GM18868 (cell line): ENCODE measurements around the gene ISG20L2.

Experiments
- ATAC-seq: cut with Tn5 transposase; IDR thresholded peaks from one replicate; pipeline ENCODE4 v1.9.1; 2021; ENCODE audit warnings: mild to moderate bottlenecking, moderate library complexity; ENCODE audit not compliant: unreplicated experiment

The ISG20L2 gene

GRCh38 chr1:156708218-156708661 lies 20.3 kb downstream of the ISG20L2 start:
- no peak for ATAC-seq

- ATAC-seq = no peak
Measured at GRCh38 chr1:156707417-156708217, 20.9 kb downstream of the ISG20L2 start.

- ATAC-seq = no peak
Measured at GRCh38 chr1:156706657-156707416, 21.7 kb downstream of the ISG20L2 start.

- ATAC-seq = no peak
Measured at GRCh38 chr1:156705918-156706656, 22.5 kb downstream of the ISG20L2 start.

DNA sequence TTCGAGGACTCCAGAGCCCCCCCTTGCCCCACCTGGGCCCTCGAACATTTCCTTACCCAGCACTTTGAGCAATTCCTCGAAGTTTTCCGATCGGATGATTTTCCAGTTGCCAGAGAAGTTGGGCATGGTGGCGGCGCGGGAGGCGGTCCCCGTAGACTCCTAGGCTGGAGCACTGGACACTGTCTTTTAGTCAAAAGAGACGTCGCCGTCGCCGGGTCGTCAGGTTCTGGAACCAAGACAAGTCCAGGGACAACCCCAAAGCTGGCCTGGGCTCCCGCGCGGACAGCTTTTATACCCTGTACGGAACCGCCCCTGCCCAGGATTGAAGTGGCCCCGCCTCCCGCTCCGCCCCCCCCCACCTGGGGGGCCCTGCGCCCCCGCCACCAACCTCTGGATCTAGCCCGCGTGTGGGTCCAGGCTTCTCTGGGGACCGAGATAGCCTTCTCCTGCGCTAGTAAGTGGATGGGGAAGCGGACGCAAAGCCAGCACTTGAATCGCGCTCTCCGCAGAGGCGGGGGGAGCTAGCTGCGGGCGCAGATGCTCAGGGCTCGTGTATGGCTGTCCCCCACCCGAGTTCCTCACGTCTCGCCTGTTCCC lies 23.1 kb downstream of the ISG20L2 start, which contains the start of gene CRABP2:
Gene CRABP2, minus strand, starts transcription at position 263 of the 597 bp plus-strand sequence. Its CDS starts 137 bp downstream, at position 126.
- no peak for ATAC-seq

- ATAC-seq = no peak
Measured at GRCh38 chr1:156704930-156705320, 23.6 kb downstream of the ISG20L2 start.

- ATAC-seq = no peak
Measured at GRCh38 chr1:156704166-156704711, 24.3 kb downstream of the ISG20L2 start.

- no peak for ATAC-seq
Measured at GRCh38 chr1:156703741-156704140, 24.8 kb downstream of the ISG20L2 start.

DNA sequence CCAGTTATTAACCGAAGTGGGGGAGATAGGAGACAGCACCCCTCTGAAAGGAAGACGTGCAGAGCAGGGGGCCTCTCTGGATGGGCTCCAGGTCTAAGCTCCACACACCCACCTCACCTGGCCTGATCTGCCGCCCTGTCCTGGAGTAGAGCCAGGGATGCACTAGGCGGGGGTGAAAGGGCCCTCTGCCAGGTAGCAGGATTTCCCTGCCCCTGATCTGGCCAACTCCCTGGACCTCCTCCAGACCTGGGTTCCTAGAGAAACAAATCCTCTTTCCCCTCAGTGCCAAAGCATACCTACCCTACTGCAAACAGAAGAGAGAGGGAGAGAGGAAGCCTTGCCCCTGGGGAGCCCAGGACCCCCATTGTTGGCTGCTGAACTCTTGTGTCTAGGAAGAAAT lies 25.2 kb downstream of the ISG20L2 start:
- no peak for ATAC-seq

DNA sequence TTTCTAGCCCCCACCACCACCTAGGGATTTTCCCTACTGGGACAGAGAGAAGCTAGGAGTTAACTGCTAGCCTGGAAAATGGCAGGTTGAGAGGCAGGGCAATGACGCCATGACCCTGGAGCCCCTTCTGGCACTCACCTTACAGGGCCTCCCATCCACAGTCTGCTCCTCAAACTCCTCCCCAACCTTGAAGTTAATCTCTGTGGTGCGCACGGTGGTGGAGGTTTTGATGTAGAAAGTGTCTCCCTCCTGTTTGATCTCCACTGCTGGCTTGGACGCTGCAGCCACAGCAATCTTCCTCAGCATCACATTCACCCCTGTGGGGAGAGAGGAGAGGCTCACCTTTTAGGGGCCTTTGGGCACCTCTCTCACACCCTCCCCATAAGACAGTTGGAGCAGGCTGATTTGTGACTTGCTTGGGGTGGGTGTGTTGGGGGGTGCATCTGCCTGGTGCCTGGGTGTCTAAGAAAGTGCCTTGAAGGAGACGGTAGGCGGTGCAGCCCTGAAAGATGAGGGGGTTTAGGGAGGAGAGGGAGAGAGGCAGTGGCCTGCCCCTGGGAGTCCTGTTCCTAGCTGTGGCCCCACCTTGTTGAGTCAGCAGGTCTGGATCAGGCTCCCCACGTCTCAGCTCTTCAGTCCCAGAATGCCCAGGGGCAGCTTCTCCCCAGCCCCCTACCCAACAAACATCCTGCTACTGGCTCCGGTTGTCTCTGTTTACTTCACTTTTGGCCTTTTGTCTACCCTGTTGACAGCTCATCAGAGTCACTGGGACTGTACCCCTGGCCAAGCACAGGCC lies 27.6 kb downstream of the ISG20L2 start:
- ATAC-seq = no peak

DNA sequence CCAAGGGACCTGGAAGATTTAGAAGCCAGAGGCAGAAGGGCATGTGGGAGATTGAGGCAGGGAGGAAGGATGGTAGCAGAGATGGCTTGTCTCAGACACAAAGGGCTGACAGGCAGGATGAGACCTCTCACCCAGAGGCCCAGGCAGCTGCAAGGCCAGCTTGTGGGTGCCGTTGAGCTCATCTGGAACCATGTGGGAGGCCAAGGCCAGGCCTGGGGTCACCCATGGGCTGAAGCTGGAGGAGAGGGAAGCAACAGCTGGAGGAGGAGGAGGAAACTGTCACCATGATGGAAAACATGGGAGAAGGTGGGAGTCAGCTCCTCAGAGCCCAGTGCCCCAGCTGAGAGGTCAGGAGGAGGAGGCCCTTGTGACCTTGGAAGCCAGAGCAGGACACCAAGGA lies 29.6 kb downstream of the ISG20L2 start:
- no peak for ATAC-seq

GRCh38 chr1:156697481-156697880 lies 31.1 kb downstream of the ISG20L2 start:
- ATAC-seq = no peak

- ATAC-seq = no peak
Measured at GRCh38 chr1:156696755-156697154, 31.8 kb downstream of the ISG20L2 start.

DNA sequence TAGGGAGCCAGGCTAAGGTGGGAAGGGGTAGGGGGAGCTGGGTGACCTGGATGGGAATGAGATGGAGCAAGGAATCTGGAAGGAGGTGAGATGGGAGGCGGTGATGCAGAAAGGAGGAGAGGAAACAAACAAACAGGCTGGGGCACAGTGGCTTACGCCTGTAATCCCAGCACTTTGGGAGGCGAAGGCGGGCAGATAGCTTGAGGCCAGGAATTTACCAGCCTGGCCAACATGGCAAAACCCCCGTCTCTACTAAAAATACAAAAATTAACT lies 33.9 kb downstream of the ISG20L2 start:
- no peak for ATAC-seq

- ATAC-seq = no peak
Measured at GRCh38 chr1:156693848-156694689, 34.5 kb downstream of the ISG20L2 start.

- no peak for ATAC-seq
Measured at GRCh38 chr1:156692925-156693847, 35.4 kb downstream of the ISG20L2 start.

GRCh38 chr1:156692441-156692924 lies 36.1 kb downstream of the ISG20L2 start:
- ATAC-seq = no peak
